CD4-positive, alpha-beta memory T cell (primary cell): ENCODE measurements around the gene DNMT3A. TPM values are rescaled to one million over a fixed set of nuclear protein-coding genes. Genes with fewer than 3 reads are reported as not detected.

Experiments used
- CTCF ChIA-PET: fragments of 350-600 bp; sonication (Branson Sonifier 250); formaldehyde crosslinking; loops from one replicate; lab custom pipeline; 2021; ENCODE audit warnings: inconsistent platforms; ENCODE audit not compliant: partially characterized antibody; lab: Charles Lee
- POLR2A ChIA-PET: fragments of 350-600 bp; sonication (Branson Sonifier 250); formaldehyde crosslinking; loops from one replicate; lab custom pipeline; 2021; ENCODE audit not compliant: partially characterized antibody; lab: Charles Lee
- DNase-seq, 5 donors: peaks; one replicate each; pipeline versions ENCODE4 v3.0.0 to v3.0.0-alpha.2; 2020 to 2022; ENCODE audit warnings: mixed read lengths in 1 of 5
- H3K27ac ChIP-seq: one replicate; pipeline ENCODE4 v1.7.0; 2013; ENCODE audit warnings: low read depth, low read length
- H3K27me3 ChIP-seq: 2 replicates; pipeline ENCODE4 v1.7.0; 2013; ENCODE audit warnings: mild to moderate bottlenecking, low read length, moderate library complexity; ENCODE audit not compliant: insufficient read depth
- H3K36me3 ChIP-seq: 2 replicates; pipeline ENCODE4 v1.7.0; 2013; ENCODE audit warnings: mild to moderate bottlenecking, low read length, moderate library complexity; ENCODE audit not compliant: insufficient read depth
- H3K4me1 ChIP-seq: 2 replicates; pipeline ENCODE4 v1.7.0; 2013; ENCODE audit warnings: mild to moderate bottlenecking, low read length, moderate library complexity; ENCODE audit not compliant: insufficient read depth
- H3K4me3 ChIP-seq, 2 donors: one replicate each; pipeline ENCODE4 v1.7.0; 2013; ENCODE audit warnings: low read length in 2 of 2, mild to moderate bottlenecking in 1 of 2
- H3K9me3 ChIP-seq, 2 donors: one replicate each; pipeline ENCODE4 v1.7.0; 2013; ENCODE audit warnings: low read length in 2 of 2, control low read depth in 1 of 2; ENCODE audit not compliant: control insufficient read depth in 1 of 2
- H3K27ac Mint-ChIP-seq, 7 donors: one replicate each; pipeline ENCODE4 v1.8.0; 2020 to 2021; ENCODE audit warnings: mixed read lengths in 7 of 7, mild to moderate bottlenecking in 6 of 7, inconsistent platforms in 3 of 7, moderate library complexity in 3 of 7
- H3K27me3 Mint-ChIP-seq, 2 donors: one replicate each; pipeline ENCODE4 v1.8.0; 2020 to 2021; ENCODE audit warnings: mixed read lengths in 2 of 2
- H3K36me3 Mint-ChIP-seq, 2 donors: one replicate each; pipeline ENCODE4 v1.8.0; 2020 to 2021; ENCODE audit warnings: mixed read lengths in 2 of 2, inconsistent platforms in 1 of 2, mild to moderate bottlenecking in 1 of 2
- H3K4me1 Mint-ChIP-seq, 4 donors: one replicate each; pipeline ENCODE4 v1.8.0; 2020 to 2021; ENCODE audit warnings: mixed read lengths in 4 of 4, mild to moderate bottlenecking in 1 of 4
- H3K4me3 Mint-ChIP-seq, 8 donors: one replicate each; pipeline ENCODE4 v1.8.0; 2020 to 2021; ENCODE audit warnings: mixed read lengths in 8 of 8, mild to moderate bottlenecking in 7 of 8, moderate library complexity in 6 of 8, inconsistent platforms in 3 of 8
- H3K9me3 Mint-ChIP-seq, 8 donors: one replicate each; pipeline ENCODE4 v1.8.0; 2020 to 2021; ENCODE audit warnings: mixed read lengths in 8 of 8, mild to moderate bottlenecking in 5 of 8, inconsistent platforms in 3 of 8, moderate library complexity in 1 of 8
- intact Hi-C: fragments of 100-400 bp; cut with micrococcal nuclease; formaldehyde crosslinking; loops from one replicate; pipeline ENCODE4 v1.15.1; 2023
- polyA plus RNA-seq, 2 donors: library from polyadenylated mRNA; unstranded; fragments of 300-500 nt; fragmentation: Illumina TruSeq; gene quantifications; one replicate each; pipeline ENCODE4 v1.2.3, GENCODE V29; 2021
- total RNA-seq, 2 experiments: library from RNA; stranded (reverse); gene quantifications; one replicate each; pipeline ENCODE4 v1.2.3, GENCODE V29; 2021

The DNMT3A gene
- total RNA-seq = 10 to 100 TPM; 62.2 to 71.6 TPM
- 10 to 100 TPM in 1 of 2 donors, 1 to 10 TPM in 1; 7.5 to 14.6 TPM for polyA plus RNA-seq

GRCh38 chr2:25341753-25342371 is at the start of gene DNMT3A:
DNMT3A (minus strand) TSS chr2:25341925; CDS start chr2:25313984, 27,941 bp downstream.
- Histone ChIP-seq H3K27ac (no peak within 1 kb of the TSS), H3K9me3 (no peaks in the 10 kb centered on the region), H3K4me1 (peaks cover 41% of the 10 kb centered on the region), H3K36me3 (no peaks in the 10 kb centered on the region), H3K4me3 (peak within 1 kb of the TSS in 1 of 2 donors; percentile 52), H3K27me3 (no peaks in the 10 kb centered on the region)
- no peaks in the 10 kb centered on the region for H3K9me3 Mint-ChIP-seq
- ChIA-PET POLR2A (interaction anchor here (0.7 to 2.8 kb wide), 14 partner anchors 8 to 250 kb away, joined by 3 to 19 read pairs (median 4); no protein-coding TSS in a partner anchor), CTCF (interaction anchor here (0.6 to 2.1 kb wide), 9 partner anchors 8 to 92 kb away, joined by 3 to 16 read pairs (median 6); no protein-coding TSS in a partner anchor)
- peak within 1 kb of the TSS in 3 of 7 donors; percentile 74 to 84 (median 74) for H3K27ac Mint-ChIP-seq
- peaks cover 0 to 6% of the 10 kb centered on the region in 2 donors for H3K36me3 Mint-ChIP-seq
- peak in 3 of 5 donors; percentile 44 to 49 (median 47) for DNase-seq
- H3K4me3 Mint-ChIP-seq = peak within 1 kb of the TSS; percentile 66 to 89 (median 82)
- H3K4me1 Mint-ChIP-seq = peaks cover 14 to 35% (median 27%) of the 10 kb centered on the region in 4 donors
- H3K27me3 Mint-ChIP-seq = no peaks in the 10 kb centered on the region
- intact Hi-C loops = loop anchor here (1.0 to 5.0 kb wide), 6 partner anchors 20 to 370 kb away; partner anchors contain the start of gene DNAJC27

- Histone ChIP-seq H3K27me3 (no peaks in the 10 kb centered on the region), H3K36me3 (no peaks in the 10 kb centered on the region), H3K4me1 (no peaks in the 10 kb centered on the region), H3K4me3 (no peak overlapping the region), H3K9me3 (no peaks in the 10 kb centered on the region), H3K27ac (no peak overlapping the region)
- Mint-ChIP-seq H3K9me3 (no peaks in the 10 kb centered on the region), H3K27ac (no peak overlapping the region), H3K27me3 (no peaks in the 10 kb centered on the region), H3K4me1 (peaks cover 0 to 3% (median 0%) of the 10 kb centered on the region in 4 donors), H3K4me3 (no peak overlapping the region), H3K36me3 (peaks cover 31 to 43% of the 10 kb centered on the region in 2 donors)
- POLR2A ChIA-PET = interaction anchor here (1.5 kb wide), 1 partner anchor 27 kb away, joined by 3 read pairs; no protein-coding TSS in a partner anchor
- DNase-seq = no peak
- CTCF ChIA-PET = interaction anchor here (2.0 kb wide), 1 partner anchor 27 kb away, joined by 5 read pairs; no protein-coding TSS in a partner anchor
- intact Hi-C loops = no loop called here
Observed at GRCh38 chr2:25389161-25389560, 47.4 kb upstream of the DNMT3A start.

- Histone ChIP-seq H3K4me3 (no peak overlapping the region), H3K9me3 (no peaks in the 10 kb centered on the region), H3K36me3 (no peaks in the 10 kb centered on the region), H3K27ac (no peak overlapping the region), H3K4me1 (no peaks in the 10 kb centered on the region), H3K27me3 (no peaks in the 10 kb centered on the region)
- CTCF ChIA-PET = interaction anchor here (2.0 kb wide), 1 partner anchor 26 kb away, joined by 5 read pairs; no protein-coding TSS in a partner anchor
- Mint-ChIP-seq H3K4me3 (no peak overlapping the region), H3K27me3 (no peaks in the 10 kb centered on the region), H3K27ac (no peak overlapping the region), H3K4me1 (peaks cover 0 to 3% (median 0%) of the 10 kb centered on the region in 4 donors), H3K36me3 (peaks cover 31 to 43% of the 10 kb centered on the region in 2 donors), H3K9me3 (no peaks in the 10 kb centered on the region)
- no peak for DNase-seq
- POLR2A ChIA-PET = interaction anchor here (1.5 kb wide), 1 partner anchor 26 kb away, joined by 3 read pairs; no protein-coding TSS in a partner anchor
- intact Hi-C loops = no loop called here
Observed at GRCh38 chr2:25388491-25388890, 46.8 kb upstream of the DNMT3A start.

GRCh38 chr2:25387876-25388449 is 46.2 kb upstream of the DNMT3A start:
- no peak overlapping the region for H3K27ac ChIP-seq
- intact Hi-C loops = no loop called here
- ChIA-PET POLR2A (no interaction called here), CTCF (no interaction called here)
- no peak overlapping the region for H3K27ac Mint-ChIP-seq
- peaks cover 0 to 3% (median 0%) of the 10 kb centered on the region in 4 donors for H3K4me1 Mint-ChIP-seq
- no peaks in the 10 kb centered on the region for H3K9me3 Mint-ChIP-seq
- H3K9me3 ChIP-seq = no peaks in the 10 kb centered on the region
- no peaks in the 10 kb centered on the region for H3K36me3 ChIP-seq
- no peak overlapping the region for H3K4me3 Mint-ChIP-seq
- no peaks in the 10 kb centered on the region for H3K4me1 ChIP-seq
- peaks cover 31 to 43% of the 10 kb centered on the region in 2 donors for H3K36me3 Mint-ChIP-seq
- H3K27me3 ChIP-seq = no peaks in the 10 kb centered on the region
- DNase-seq = no peak
- H3K4me3 ChIP-seq = no peak overlapping the region
- H3K27me3 Mint-ChIP-seq = no peaks in the 10 kb centered on the region

DNA sequence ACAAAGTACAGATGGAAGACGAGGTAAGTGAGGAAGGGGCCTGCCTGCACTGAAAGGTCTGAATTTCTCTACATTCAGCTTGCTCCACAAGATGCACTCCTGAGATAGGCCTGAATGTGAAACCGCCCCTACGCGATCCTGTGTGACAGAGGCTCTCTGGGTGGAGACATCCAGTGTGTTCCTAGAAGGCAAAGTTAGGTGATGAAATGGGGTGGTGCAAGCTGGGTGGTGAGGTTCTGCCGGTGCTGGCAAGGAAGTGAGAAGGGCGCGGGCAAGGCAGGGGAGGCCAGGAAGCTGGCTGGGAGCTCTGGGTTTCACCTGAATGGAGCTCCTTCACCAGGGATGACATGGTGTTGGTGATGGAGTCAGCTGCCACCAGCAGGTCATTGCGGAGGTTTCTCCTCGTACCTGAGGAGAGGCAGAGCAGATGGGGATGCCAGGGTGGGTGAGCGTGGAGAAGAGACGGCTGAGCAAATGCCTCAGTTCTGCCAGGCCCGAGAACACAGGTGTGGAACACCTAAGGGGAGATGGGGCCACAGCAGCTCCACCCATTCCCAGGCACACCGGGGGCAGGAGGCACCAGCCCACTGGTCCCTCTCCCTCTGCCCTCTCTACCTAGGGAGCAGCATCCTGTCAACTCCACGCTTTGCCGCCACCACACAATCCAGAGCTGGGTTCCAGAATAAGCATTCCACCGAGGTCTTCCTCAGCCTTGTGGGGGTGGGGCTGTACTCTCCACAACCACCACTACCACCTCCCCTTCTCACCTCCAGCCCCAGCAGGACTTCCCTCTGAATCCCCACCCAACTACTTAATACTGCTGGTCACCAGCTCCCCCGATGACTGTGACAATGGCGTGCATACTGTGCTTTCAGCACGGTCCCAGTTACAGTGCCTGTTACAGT is 45.5 kb upstream of the DNMT3A start:
- Histone ChIP-seq H3K36me3 (no peaks in the 10 kb centered on the region), H3K27me3 (no peaks in the 10 kb centered on the region), H3K4me1 (no peaks in the 10 kb centered on the region), H3K9me3 (no peaks in the 10 kb centered on the region), H3K4me3 (no peak overlapping the region), H3K27ac (no peak overlapping the region)
- Mint-ChIP-seq H3K27me3 (no peaks in the 10 kb centered on the region), H3K27ac (peak overlapping the region in 1 of 7 donors; percentile 68), H3K36me3 (peaks cover 28 to 41% of the 10 kb centered on the region in 2 donors), H3K4me3 (no peak overlapping the region), H3K9me3 (no peaks in the 10 kb centered on the region), H3K4me1 (peaks cover 0 to 3% (median under 1%) of the 10 kb centered on the region in 4 donors)
- DNase-seq = no peak
- ChIA-PET POLR2A (interaction anchor here (1.5 to 1.8 kb wide), 2 partner anchors 10 to 25 kb away, joined by 4 read pairs; no protein-coding TSS in a partner anchor), CTCF (interaction anchor here (3.1 to 7.9 kb wide), 2 partner anchors 11 to 25 kb away, joined by 15 to 50 read pairs; no protein-coding TSS in a partner anchor)
- intact Hi-C loops = no loop called here

GRCh38 chr2:25385910-25386309 is 44.2 kb upstream of the DNMT3A start:
- no peak for DNase-seq
- no peaks in the 10 kb centered on the region for H3K9me3 Mint-ChIP-seq
- H3K9me3 ChIP-seq = no peaks in the 10 kb centered on the region
- CTCF ChIA-PET = interaction anchor here (3.1 to 7.9 kb wide), 2 partner anchors 9 to 24 kb away, joined by 15 to 50 read pairs; no protein-coding TSS in a partner anchor
- no peaks in the 10 kb centered on the region for H3K27me3 Mint-ChIP-seq
- H3K4me3 Mint-ChIP-seq = no peak overlapping the region
- peaks cover 28 to 43% of the 10 kb centered on the region in 2 donors for H3K36me3 Mint-ChIP-seq
- H3K4me3 ChIP-seq = no peak overlapping the region
- H3K36me3 ChIP-seq = no peaks in the 10 kb centered on the region
- POLR2A ChIA-PET = interaction anchor here (1.5 to 1.8 kb wide), 2 partner anchors 9 to 24 kb away, joined by 4 read pairs; no protein-coding TSS in a partner anchor
- H3K4me1 ChIP-seq = no peaks in the 10 kb centered on the region
- H3K4me1 Mint-ChIP-seq = peaks cover 0 to 4% (median 2%) of the 10 kb centered on the region in 4 donors
- no peak overlapping the region for H3K27ac ChIP-seq
- no peak overlapping the region for H3K27ac Mint-ChIP-seq
- no peaks in the 10 kb centered on the region for H3K27me3 ChIP-seq
- intact Hi-C loops = no loop called here
